Epidermal melanocyte (primary cell): ENCODE results near the gene RHOU.
"Not testable (repeated sequence)": the region's sequence is repeated elsewhere in the genome, so short reads cannot be mapped to it uniquely, and the experiment has no call there.

ENCODE experiments used
- DNase-seq: peaks from one replicate; pipeline ENCODE4 v3.0.0; 2011; ENCODE audit warnings: low spot score; ENCODE audit not compliant: insufficient read length

The RHOU gene

GRCh38 chr1:228734881-228735801, at the start of gene RHOU:
RHOU (plus strand) TSS chr1:228735479; CDS start chr1:228735743, 264 bp downstream.
- DNase-seq = peak; percentile 31

- DNase-seq = no peak
Measured at GRCh38 chr1:228687587-228687986, 47.7 kb upstream of the RHOU start.

- DNase-seq = no peak
Measured at GRCh38 chr1:228689255-228689654, 46.0 kb upstream of the RHOU start.

GRCh38 chr1:228691211-228691610, 44.1 kb upstream of the RHOU start:
- DNase-seq = no peak

GRCh38 chr1:228691926-228692325, 43.4 kb upstream of the RHOU start:
- no peak for DNase-seq

- DNase-seq = not testable (repeated sequence)
Measured at GRCh38 chr1:228694447-228694846, 40.8 kb upstream of the RHOU start.

- no peak for DNase-seq
Measured at GRCh38 chr1:228695015-228695955, 40.0 kb upstream of the RHOU start.

GRCh38 chr1:228697207-228698016, 37.9 kb upstream of the RHOU start:
- DNase-seq = no peak

GRCh38 chr1:228698017-228698329, 37.3 kb upstream of the RHOU start:
- no peak for DNase-seq

GRCh38 chr1:228702433-228702832, 32.8 kb upstream of the RHOU start:
- no peak for DNase-seq

GRCh38 chr1:228706305-228706704, 29.0 kb upstream of the RHOU start:
- no peak for DNase-seq

GRCh38 chr1:228717081-228717480, 18.2 kb upstream of the RHOU start:
- DNase-seq = no peak

GRCh38 chr1:228721407-228721806, 13.9 kb upstream of the RHOU start:
- DNase-seq = no peak

GRCh38 chr1:228723287-228723686, 12.0 kb upstream of the RHOU start:
- DNase-seq = no peak

GRCh38 chr1:228723921-228724320, 11.4 kb upstream of the RHOU start:
- no peak for DNase-seq

GRCh38 chr1:228725178-228725577, 10.1 kb upstream of the RHOU start:
- DNase-seq = no peak

- DNase-seq = no peak
Measured at GRCh38 chr1:228727681-228728171, 7.6 kb upstream of the RHOU start.

- no peak for DNase-seq
Measured at GRCh38 chr1:228732426-228732825, 2.9 kb upstream of the RHOU start.

- no peak for DNase-seq
Measured at GRCh38 chr1:228733576-228733975, 1.7 kb upstream of the RHOU start.

GRCh38 chr1:228735871-228736586, 750 bp downstream of the RHOU start:
- DNase-seq = no peak
